OCI-M2 (cell line): ENCODE data around the gene ARID3B.

Source experiments
- DNase-seq: peaks from one replicate; lab custom pipeline; 2025; ENCODE audit not compliant: unreplicated experiment; lab: John Stamatoyannopoulos, UW

The ARID3B gene

GRCh38 chr15:74603026-74603788, 62.2 kb downstream of the ARID3B start:
- DNase-seq, result no peak

DNA sequence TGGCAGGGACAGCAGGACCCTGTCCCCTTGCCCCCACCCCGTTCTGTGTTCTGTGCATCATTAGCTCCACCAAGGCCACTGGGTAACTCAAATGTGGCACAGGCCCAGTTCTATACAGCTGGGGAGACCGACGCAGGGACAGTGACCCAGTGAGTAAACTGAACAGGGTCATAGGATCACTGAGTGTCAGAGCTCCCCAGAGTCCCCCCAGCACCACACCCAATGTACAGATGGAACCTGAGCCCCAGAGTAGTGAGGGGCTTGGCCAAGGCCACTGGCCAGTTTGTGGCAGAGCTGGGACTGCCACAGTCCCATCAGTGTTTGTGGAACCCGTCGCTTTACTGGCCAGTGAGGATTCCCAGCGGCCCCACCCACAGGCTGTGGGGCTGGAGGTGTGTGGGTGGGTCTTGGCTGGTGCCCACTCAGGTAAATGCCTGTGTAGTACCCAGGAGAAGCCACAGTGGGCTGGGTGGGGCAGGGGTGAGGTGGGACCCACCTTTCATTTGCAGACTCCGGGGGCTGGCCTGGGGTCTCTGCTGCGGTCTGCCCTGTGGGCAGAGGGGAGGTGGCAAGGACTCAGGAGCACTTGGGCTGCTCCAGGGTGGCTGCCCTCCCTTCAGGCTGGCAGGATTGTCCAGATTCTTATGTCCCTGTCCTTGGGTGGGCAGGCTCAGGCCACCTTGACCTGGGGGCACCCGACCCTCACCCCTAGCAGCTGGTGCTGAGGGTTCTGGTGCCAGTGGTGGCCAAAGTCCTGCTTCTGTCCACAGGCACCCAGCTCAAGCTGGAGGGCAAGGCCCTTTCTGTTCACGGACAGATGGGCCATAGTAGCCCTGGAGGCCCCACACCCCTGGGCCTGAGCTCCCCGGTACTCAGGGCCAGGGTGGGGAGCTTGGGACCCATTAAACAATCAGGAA, 63.0 kb downstream of the ARID3B start:
- no peak for DNase-seq

GRCh38 chr15:74604983-74605794, 64.2 kb downstream of the ARID3B start:
- DNase-seq, result no peak

GRCh38 chr15:74605795-74606150, 64.8 kb downstream of the ARID3B start:
- DNase-seq, result no peak

DNA sequence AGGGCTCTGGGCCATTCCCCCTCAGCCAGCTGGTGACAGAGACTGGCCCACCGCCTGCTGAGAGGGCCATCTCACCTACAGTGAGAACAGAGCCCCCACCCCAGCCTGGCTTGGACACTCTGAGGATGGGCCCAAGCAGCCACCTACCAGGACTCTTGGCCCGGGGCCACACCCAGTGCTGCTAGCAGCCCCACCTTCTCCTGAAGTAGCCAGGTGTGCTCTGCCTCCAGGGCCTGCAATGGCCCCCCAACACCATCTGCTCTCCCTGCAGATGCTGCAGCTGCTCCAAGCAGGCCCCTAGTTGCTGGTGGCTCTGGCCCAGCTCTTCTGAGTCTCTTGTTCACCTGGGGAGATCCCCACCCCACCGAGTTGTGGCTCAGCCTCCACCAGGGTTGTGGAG, 67.8 kb downstream of the ARID3B start:
- no peak for DNase-seq

GRCh38 chr15:74609938-74610301, 68.9 kb downstream of the ARID3B start:
- DNase-seq, result no peak

GRCh38 chr15:74610302-74610951, 69.4 kb downstream of the ARID3B start:
- DNase-seq, result peak; percentile 85

GRCh38 chr15:74611341-74611740, 70.3 kb downstream of the ARID3B start:
- no peak for DNase-seq

- no peak for DNase-seq
These were observed 70.8 kb downstream of the ARID3B start for GRCh38 chr15:74611834-74612233.

DNA sequence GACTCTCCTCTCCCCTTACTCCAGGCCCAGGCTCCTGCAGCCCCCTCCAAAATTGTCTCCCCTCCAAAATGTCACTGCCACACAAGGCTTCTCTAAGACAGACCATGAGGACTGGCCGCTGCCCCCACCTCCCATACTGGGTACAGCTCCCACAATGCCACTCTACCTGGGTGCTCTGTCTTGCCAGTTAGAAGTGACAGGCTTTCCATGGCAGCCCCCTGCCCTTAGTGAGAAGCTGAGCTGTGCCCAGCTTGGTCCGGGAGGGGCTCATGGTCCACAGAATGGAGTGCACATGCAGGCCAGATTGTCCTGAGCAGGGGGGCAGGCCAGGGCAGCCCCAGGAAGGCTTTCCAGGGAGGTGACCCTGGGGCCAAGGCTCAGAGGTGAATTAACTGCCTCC, 71.7 kb downstream of the ARID3B start:
- DNase-seq, result no peak

GRCh38 chr15:74613089-74613952, 72.3 kb downstream of the ARID3B start:
- DNase-seq, result no peak

DNA sequence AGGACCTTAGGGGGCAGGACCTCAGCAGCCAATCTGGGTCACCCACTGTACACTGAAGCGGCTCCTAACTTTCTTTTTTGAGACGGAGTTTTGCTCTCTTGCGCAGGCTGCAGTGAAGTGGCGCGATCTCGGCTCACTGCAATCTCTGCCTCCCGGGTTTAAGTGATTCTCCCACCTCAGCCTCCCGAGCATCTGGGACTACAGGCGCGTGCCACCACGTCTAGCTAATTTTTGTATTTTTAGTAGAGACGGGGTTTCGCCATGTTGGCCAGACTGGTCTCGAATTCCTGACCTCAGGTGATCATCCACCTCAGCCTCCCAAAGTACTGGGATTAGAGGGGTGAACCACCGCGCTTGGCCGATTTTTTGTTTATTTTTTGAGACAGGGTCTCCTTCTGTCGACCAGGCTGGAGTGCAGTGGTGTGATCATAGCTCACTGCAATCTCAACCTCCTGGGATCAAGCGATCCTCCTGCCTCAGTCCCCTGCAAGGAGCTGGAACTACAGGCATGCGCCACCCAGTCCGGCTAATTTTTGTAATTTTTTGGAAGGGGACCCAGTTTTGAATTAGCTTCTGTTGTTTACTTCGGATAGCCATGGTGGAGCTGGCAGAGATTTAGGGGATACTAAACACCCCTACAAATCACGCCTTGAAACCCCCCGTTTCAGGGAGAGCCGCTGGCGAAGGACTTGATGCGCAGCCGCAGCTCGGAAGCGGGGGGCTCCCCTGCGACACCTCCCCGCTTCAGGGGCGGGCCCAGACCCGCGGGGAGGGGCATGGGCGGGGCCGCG, 73.1 kb downstream of the ARID3B start:
- no peak for DNase-seq

DNA sequence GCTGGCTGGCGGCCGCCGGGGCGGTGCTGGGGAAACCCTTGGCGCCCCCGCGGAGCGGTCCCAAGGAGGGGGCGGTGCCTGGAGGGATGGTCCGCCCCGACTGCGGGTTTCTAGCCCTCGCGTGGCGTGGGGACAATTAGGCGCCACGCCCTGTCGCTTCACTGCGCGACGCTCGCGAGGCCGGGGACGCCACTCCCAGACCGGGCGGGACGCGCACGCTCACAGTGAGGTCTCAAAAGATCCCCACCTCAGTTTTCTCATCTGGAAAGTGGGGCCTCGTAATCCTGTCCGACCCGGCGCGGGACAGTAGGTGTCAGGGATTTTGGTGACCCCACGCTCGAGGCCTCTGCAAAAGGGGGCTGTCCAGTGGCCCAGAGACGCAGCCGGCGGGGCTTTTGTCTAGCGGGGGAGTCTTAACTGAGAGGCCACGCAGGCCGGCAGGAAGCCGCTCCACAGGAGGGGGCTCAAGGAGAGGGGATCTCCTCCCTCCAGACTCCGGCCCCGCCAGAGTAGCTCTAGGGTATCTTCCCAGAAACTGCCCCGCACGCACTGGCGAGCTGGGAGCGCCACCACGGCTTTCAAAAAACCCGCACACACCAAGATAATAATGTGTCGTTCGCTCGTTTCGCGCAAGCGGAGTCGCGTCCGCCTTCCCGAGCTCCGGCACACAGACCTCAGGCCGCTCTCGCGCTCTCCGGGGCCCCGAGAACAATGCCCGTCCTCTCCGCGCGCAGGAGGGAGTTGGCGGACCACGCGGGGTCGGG, 73.9 kb downstream of the ARID3B start:
- DNase-seq, result no peak

DNA sequence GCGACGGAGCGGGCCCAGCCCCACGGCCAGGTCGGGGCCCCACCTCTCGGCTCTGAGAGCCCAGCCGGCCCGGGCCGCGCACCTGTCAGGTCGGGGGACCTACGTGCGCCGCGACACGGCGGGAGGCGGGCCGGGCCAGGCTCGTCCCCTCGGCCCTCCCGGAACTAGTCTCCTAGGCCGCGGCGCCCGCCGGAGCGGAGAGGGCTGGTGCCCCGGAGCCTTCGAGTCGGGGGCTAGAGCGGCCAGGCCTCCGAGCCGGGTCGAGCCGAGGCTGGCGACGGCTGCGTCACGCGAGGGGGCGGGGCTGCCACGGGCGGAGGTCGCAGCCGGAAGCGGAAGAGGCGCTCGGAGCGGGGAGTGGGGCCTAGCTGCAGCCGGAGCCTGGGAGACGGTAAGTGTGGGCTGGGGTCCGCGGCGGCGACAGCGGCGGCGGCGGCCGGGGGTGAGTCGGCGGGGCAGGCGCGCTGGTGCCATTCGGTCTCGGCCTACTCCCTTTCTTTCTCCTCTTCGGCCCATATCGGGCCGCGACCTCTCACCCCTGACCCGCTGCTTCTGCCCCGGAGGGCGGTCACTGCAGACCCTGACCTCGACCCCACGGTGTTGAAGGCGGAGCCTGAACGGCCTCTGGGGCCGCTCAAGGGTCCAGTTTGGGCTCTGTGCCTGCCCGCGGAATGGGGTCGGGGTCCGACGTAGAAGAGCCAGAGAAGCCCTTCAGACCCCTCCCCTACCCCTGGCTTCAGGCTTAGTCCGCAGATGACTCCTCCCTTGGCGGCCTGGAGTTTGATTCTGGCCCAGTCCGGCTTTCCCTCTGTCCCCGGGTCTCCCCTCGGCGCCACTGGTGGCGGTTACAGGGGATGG, 74.7 kb downstream of the ARID3B start, which contains the start of gene CLK3:
CLK3 (plus strand) TSS at position 329 of the 858 bp plus-strand sequence. CDS start 3,361 bp downstream, outside the sequence.
- peak; percentile 47 for DNase-seq

- DNase-seq, result no peak
These were observed 75.4 kb downstream of the ARID3B start for GRCh38 chr15:74616366-74616939.

- DNase-seq, result no peak
These were observed 76.0 kb downstream of the ARID3B start for GRCh38 chr15:74616996-74617395.
